H9 (cell line): ENCODE data around the gene FEM1B. TPM values are rescaled to one million over a fixed set of nuclear protein-coding genes. Genes with fewer than 3 reads are reported as not detected.

Source experiments
- DNase-seq: peaks from one replicate; pipeline ENCODE4 v3.0.0-alpha.2; 2017
- H2AFZ ChIP-seq: one replicate; pipeline ENCODE4 v1.6.1; 2013; ENCODE audit warnings: mild to moderate bottlenecking, low read length, control low read depth, moderate library complexity
- H2AK5ac ChIP-seq: 2 replicates; pipeline ENCODE4 v1.6.1; 2013; ENCODE audit warnings: low read length, control low read depth, mixed read lengths; ENCODE audit not compliant: insufficient read length
- H2BK120ac ChIP-seq: one replicate; pipeline ENCODE4 v1.6.1; 2013; ENCODE audit warnings: low read depth, mild to moderate bottlenecking, low read length, control low read depth, inconsistent platforms; ENCODE audit not compliant: poor library complexity, severe bottlenecking
- H2BK12ac ChIP-seq: 2 replicates; pipeline ENCODE4 v1.6.1; 2013; ENCODE audit warnings: low read length, control low read depth, mixed read lengths, low read depth; ENCODE audit not compliant: insufficient read length
- H2BK15ac ChIP-seq: 2 replicates; pipeline ENCODE4 v1.6.1; 2013; ENCODE audit warnings: low read depth, low read length, control low read depth
- H2BK20ac ChIP-seq: one replicate; pipeline ENCODE4 v1.6.1; 2013; ENCODE audit warnings: low read depth, mild to moderate bottlenecking, low read length, control low read depth, inconsistent platforms; ENCODE audit not compliant: poor library complexity, severe bottlenecking
- H2BK5ac ChIP-seq: 2 replicates; pipeline ENCODE4 v1.6.1; 2013; ENCODE audit warnings: low read length, control low read depth, mixed read lengths; ENCODE audit not compliant: insufficient read length
- H3K14ac ChIP-seq: 2 replicates; pipeline ENCODE4 v1.6.1; 2013; ENCODE audit warnings: low read length, control low read depth; ENCODE audit not compliant: insufficient read depth
- H3K18ac ChIP-seq: 2 replicates; pipeline ENCODE4 v1.6.1; 2013; ENCODE audit warnings: low read depth, mild to moderate bottlenecking, mixed read lengths, low read length, control low read depth; ENCODE audit not compliant: insufficient read length
- H3K23ac ChIP-seq: 2 replicates; pipeline ENCODE4 v1.6.1; 2013; ENCODE audit warnings: low read length, control low read depth, mixed read lengths, low read depth; ENCODE audit not compliant: insufficient read length
- H3K23me2 ChIP-seq: 2 replicates; pipeline ENCODE4 v1.6.1; 2013; ENCODE audit warnings: low read depth, mild to moderate bottlenecking, mixed read lengths, low read length, control low read depth; ENCODE audit not compliant: insufficient read length, poor library complexity, severe bottlenecking
- H3K27ac ChIP-seq: 2 replicates; pipeline ENCODE4 v1.5.1; 2013; ENCODE audit warnings: low read length, control low read depth, mixed read lengths, low read depth; ENCODE audit not compliant: insufficient read length
- H3K27me3 ChIP-seq: 2 replicates; pipeline ENCODE4 v1.6.1; 2013; ENCODE audit warnings: low read length, control low read depth, inconsistent platforms; ENCODE audit not compliant: insufficient read depth
- H3K4ac ChIP-seq: 2 replicates; pipeline ENCODE4 v1.6.1; 2013; ENCODE audit warnings: low read depth, mild to moderate bottlenecking, control low read depth, inconsistent platforms, low read length, moderate library complexity
- H3K4me1 ChIP-seq: 2 replicates; pipeline ENCODE4 v1.6.1; 2013; ENCODE audit warnings: low read length, control low read depth, inconsistent platforms; ENCODE audit not compliant: insufficient read depth
- H3K4me2 ChIP-seq: 2 replicates; pipeline ENCODE4 v1.6.1; 2013; ENCODE audit warnings: low read length, control low read depth, mixed read lengths; ENCODE audit not compliant: insufficient read length, insufficient read depth
- H3K56ac ChIP-seq: 2 replicates; pipeline ENCODE4 v1.6.1; 2013; ENCODE audit warnings: low read depth, mild to moderate bottlenecking, mixed read lengths, low read length, control low read depth; ENCODE audit not compliant: insufficient read length
- H3K79me1 ChIP-seq: 2 replicates; pipeline ENCODE4 v1.6.1; 2013; ENCODE audit warnings: low read depth, mild to moderate bottlenecking, moderate library complexity, low read length, control low read depth, inconsistent platforms; ENCODE audit not compliant: insufficient read depth, poor library complexity, severe bottlenecking
- H3K79me2 ChIP-seq: 2 replicates; pipeline ENCODE4 v1.6.1; 2013; ENCODE audit warnings: low read length, control low read depth, inconsistent platforms; ENCODE audit not compliant: insufficient read depth
- H3K9ac ChIP-seq: 2 replicates; pipeline ENCODE4 v1.6.1; 2013; ENCODE audit warnings: low read length, control low read depth, mixed read lengths; ENCODE audit not compliant: insufficient read length; ENCODE audit errors: extremely low read depth
- H3K9me3 ChIP-seq: one replicate; pipeline ENCODE4 v1.6.1; 2013; ENCODE audit warnings: low read depth, low read length, inconsistent platforms; ENCODE audit not compliant: control insufficient read depth
- H3T11ph ChIP-seq: one replicate; pipeline ENCODE4 v1.6.1; 2013; ENCODE audit warnings: mild to moderate bottlenecking, low read length, control low read depth, inconsistent platforms
- H4K20me1 ChIP-seq: one replicate; pipeline ENCODE4 v1.6.1; 2013; ENCODE audit not compliant: control insufficient read depth, insufficient read length, insufficient read depth
- H4K5ac ChIP-seq: 2 replicates; pipeline ENCODE4 v1.6.1; 2013; ENCODE audit warnings: low read depth, mild to moderate bottlenecking, mixed read lengths, low read length, control low read depth; ENCODE audit not compliant: insufficient read length
- H4K8ac ChIP-seq: replicated peaks from 2 replicates; pipeline ENCODE4 v1.6.1; 2013; ENCODE audit warnings: low read length, control low read depth, mixed read lengths, low read depth; ENCODE audit not compliant: insufficient read length
- H4K91ac ChIP-seq: 2 replicates; pipeline ENCODE4 v1.6.1; 2013; ENCODE audit warnings: low read depth, mild to moderate bottlenecking, moderate library complexity, mixed read lengths, low read length, control low read depth; ENCODE audit not compliant: insufficient read length
- H3K27ac Mint-ChIP-seq, 3 experiments: 2 replicates in 2 of 3; 3 replicates in 1 of 3; pipeline ENCODE4 v1.8.0; 2020 to 2021; ENCODE audit warnings: mixed read lengths in 3 of 3, mild to moderate bottlenecking in 1 of 3, moderate library complexity in 1 of 3
- H3K27me3 Mint-ChIP-seq: 2 replicates; pipeline ENCODE4 v1.8.0; 2021; ENCODE audit warnings: low read depth, mild to moderate bottlenecking, moderate library complexity, mixed read lengths
- H3K36me3 Mint-ChIP-seq, 3 experiments: 2 replicates in 2 of 3; 3 replicates in 1 of 3; pipeline ENCODE4 v1.8.0; 2020 to 2021; ENCODE audit warnings: low read depth in 3 of 3, mixed read lengths in 3 of 3; ENCODE audit not compliant: insufficient read depth in 1 of 3
- H3K4me1 Mint-ChIP-seq, 2 experiments: 2 replicates each; pipeline ENCODE4 v1.8.0; 2020; ENCODE audit warnings: mixed read lengths in 2 of 2
- H3K4me3 Mint-ChIP-seq, 2 experiments: 2 replicates in 1 of 2; 3 replicates in 1 of 2; pipeline ENCODE4 v1.8.0; 2020 to 2021; ENCODE audit warnings: mild to moderate bottlenecking in 2 of 2, mixed read lengths in 2 of 2, moderate library complexity in 1 of 2
- H3K9me3 Mint-ChIP-seq, 2 experiments: 2 replicates in 1 of 2; 3 replicates in 1 of 2; pipeline ENCODE4 v1.8.0; 2020; ENCODE audit warnings: mild to moderate bottlenecking in 2 of 2, mixed read lengths in 2 of 2, moderate library complexity in 1 of 2
- CTCF ChIP-seq: fragments of 200-600 bp; sonication (generic); conservative IDR thresholded peaks from 3 replicates; pipeline ENCODE4 v1.8.0; 2021; ENCODE audit warnings: antibody characterized with exemption, mild to moderate bottlenecking
- WGBS: extraction: QIAGEN DNeasy Blood & Tissue Kit; methylation state at CpG from one replicate; pipeline ENCODE4 v1.1.7; 2013; ENCODE audit warnings: missing lambda C conversion rate, low lambda C conversion rate, mixed read lengths; ENCODE audit not compliant: insufficient read length; ENCODE audit errors: extremely low coverage; 5-methylcytosine and 5-hydroxymethylcytosine counted together
- total RNA-seq: library from RNA; stranded (reverse); gene quantifications from 2 replicates; pipeline ENCODE4 v1.2.1, GENCODE V29; 2021

The FEM1B gene
- total RNA-seq, 1 experiment from 2014 or later = 77.9 TPM

- Mint-ChIP-seq H3K36me3 (no peaks in the 10 kb centered on the region), H3K4me1 (peaks cover 29 to 54% of the 10 kb centered on the region in 2 experiments), H3K9me3 (no peaks in the 10 kb centered on the region), H3K27me3 (no peaks in the 10 kb centered on the region), H3K4me3 (no peak overlapping the region), H3K27ac (peak overlapping the region in 1 of 3 experiments; percentile 47; a peak in 1 of 7 replicates)
- H3K79me2 ChIP-seq = no peaks in the 10 kb centered on the region
- WGBS = no CpG with 5 or more reads among the region's 18 CpGs
- no peak overlapping the region for H4K91ac ChIP-seq
- no peaks in the 10 kb centered on the region for H3K9me3 ChIP-seq
- no peaks in the 10 kb centered on the region for H4K20me1 ChIP-seq
- no peak for TF ChIP-seq CTCF
- no peak overlapping the region for H2BK12ac ChIP-seq
- no peak overlapping the region for H2BK5ac ChIP-seq
- no peak overlapping the region for H3K4ac ChIP-seq
- no peak overlapping the region for H3T11ph ChIP-seq
- H3K4me2 ChIP-seq = no peak overlapping the region
- H2AK5ac ChIP-seq = no peak overlapping the region
- H3K18ac ChIP-seq = no peak overlapping the region
- no peaks in the 10 kb centered on the region for H3K27me3 ChIP-seq
- H3K56ac ChIP-seq = no peak overlapping the region
- H3K4me1 ChIP-seq = peaks cover 2% of the 10 kb centered on the region; the same call in 1 of the 2 replicates
- no peak overlapping the region for H3K27ac ChIP-seq
- no peak overlapping the region for H2BK120ac ChIP-seq
- DNase-seq = peak; percentile 19
- H4K8ac ChIP-seq = no peak overlapping the region
- H3K79me1 ChIP-seq = no peaks in the 10 kb centered on the region
- H3K9ac ChIP-seq = no peak overlapping the region
- no peak overlapping the region for H3K23ac ChIP-seq
- no peak overlapping the region for H2AFZ ChIP-seq
- no peak overlapping the region for H2BK15ac ChIP-seq
- H3K14ac ChIP-seq = no peak overlapping the region; the same call in 1 of the 2 replicates
- H3K23me2 ChIP-seq = no peaks in the 10 kb centered on the region
- H4K5ac ChIP-seq = no peak overlapping the region
- no peak overlapping the region for H2BK20ac ChIP-seq
Observed at GRCh38 chr15:68313501-68314410, 36.2 kb downstream of the FEM1B start.
